Measurements from ENCODE around the gene ATP1A4.

ATP1A4 gene

GRCh38 chr1:160206421-160207117, 55.2 kb downstream of the ATP1A4 start:
- no peak for DNase-seq (ENCODE audit: low read depth)

- DNase-seq (ENCODE audit: low read depth): no peak
Observed at GRCh38 chr1:160207118-160207650, 55.8 kb downstream of the ATP1A4 start.

- no peak for DNase-seq (ENCODE audit: low read depth)
Observed at GRCh38 chr1:160207771-160208556, 56.6 kb downstream of the ATP1A4 start.

GRCh38 chr1:160208557-160209320, 57.3 kb downstream of the ATP1A4 start:
- DNase-seq (ENCODE audit: low read depth): no peak

- no peak for DNase-seq (ENCODE audit: low read depth)
Observed at GRCh38 chr1:160209321-160210046, 58.1 kb downstream of the ATP1A4 start.

- no peak for DNase-seq (ENCODE audit: low read depth)
Observed at GRCh38 chr1:160210561-160210960, 59.2 kb downstream of the ATP1A4 start.

GRCh38 chr1:160211046-160211790, 59.8 kb downstream of the ATP1A4 start:
- no peak for DNase-seq (ENCODE audit: low read depth)

GRCh38 chr1:160214481-160215140, 63.2 kb downstream of the ATP1A4 start:
- no peak for DNase-seq (ENCODE audit: low read depth)

- no peak for DNase-seq (ENCODE audit: low read depth)
Observed at GRCh38 chr1:160216301-160216700, 64.9 kb downstream of the ATP1A4 start.

GRCh38 chr1:160217481-160218051, 66.2 kb downstream of the ATP1A4 start:
- no peak for DNase-seq (ENCODE audit: low read depth)

GRCh38 chr1:160219062-160219929, 67.9 kb downstream of the ATP1A4 start:
- DNase-seq (ENCODE audit: low read depth): no peak

GRCh38 chr1:160220301-160220700, 68.9 kb downstream of the ATP1A4 start:
- DNase-seq (ENCODE audit: low read depth): no peak

- no peak for DNase-seq (ENCODE audit: low read depth)
Observed at GRCh38 chr1:160221089-160221488, 69.7 kb downstream of the ATP1A4 start.

- no peak for DNase-seq (ENCODE audit: low read depth)
Observed at GRCh38 chr1:160222546-160222945, 71.1 kb downstream of the ATP1A4 start.

GRCh38 chr1:160224606-160225005, 73.2 kb downstream of the ATP1A4 start:
- no peak for DNase-seq (ENCODE audit: low read depth)

GRCh38 chr1:160225345-160225744, 73.9 kb downstream of the ATP1A4 start:
- DNase-seq (ENCODE audit: low read depth): no peak

GRCh38 chr1:160226623-160227022, 75.2 kb downstream of the ATP1A4 start:
- no peak for DNase-seq (ENCODE audit: low read depth)

- no peak for DNase-seq (ENCODE audit: low read depth)
Observed at GRCh38 chr1:160227034-160227433, 75.6 kb downstream of the ATP1A4 start.

- no peak for DNase-seq (ENCODE audit: low read depth)
Observed at GRCh38 chr1:160227561-160227960, 76.2 kb downstream of the ATP1A4 start.

Measured in activated gamma-delta T cell treated with anti-CD3 and anti-CD28 coated beads, Interleukin-2, amount 50 U/mL, for 16 hours (primary cell).